NCI-H526 treated with DMSO at 0.1 percent for 48 hours (cell line): ENCODE data around the gene NFIA.
"Not testable (repeated sequence)": the region's sequence is repeated elsewhere in the genome, so short reads cannot be mapped to it uniquely, and the experiment has no call there.

ENCODE experiments used
- DNase-seq: peaks from one replicate; lab custom pipeline; 2025; lab: John Stamatoyannopoulos, UW

The NFIA gene

DNA sequence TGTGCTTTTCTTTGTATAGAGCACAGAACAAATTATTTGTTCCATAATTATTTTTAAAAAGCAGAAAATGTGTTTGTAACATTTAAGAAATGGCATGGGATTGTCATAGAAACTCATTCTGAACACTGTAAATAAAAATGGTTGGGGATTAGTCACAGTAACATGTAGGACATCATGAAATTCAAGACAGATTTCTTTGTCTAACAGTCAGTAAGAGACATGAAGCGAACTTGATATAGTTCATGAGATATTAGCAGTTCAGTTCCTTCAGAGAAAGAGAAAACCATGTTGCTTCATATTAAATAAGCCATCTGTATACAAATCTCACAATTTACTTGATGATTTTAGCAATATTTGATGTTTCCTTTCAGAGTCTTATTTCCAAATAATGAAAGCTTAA lies 19.7 kb downstream of the NFIA start:
- DNase-seq: no peak

DNA sequence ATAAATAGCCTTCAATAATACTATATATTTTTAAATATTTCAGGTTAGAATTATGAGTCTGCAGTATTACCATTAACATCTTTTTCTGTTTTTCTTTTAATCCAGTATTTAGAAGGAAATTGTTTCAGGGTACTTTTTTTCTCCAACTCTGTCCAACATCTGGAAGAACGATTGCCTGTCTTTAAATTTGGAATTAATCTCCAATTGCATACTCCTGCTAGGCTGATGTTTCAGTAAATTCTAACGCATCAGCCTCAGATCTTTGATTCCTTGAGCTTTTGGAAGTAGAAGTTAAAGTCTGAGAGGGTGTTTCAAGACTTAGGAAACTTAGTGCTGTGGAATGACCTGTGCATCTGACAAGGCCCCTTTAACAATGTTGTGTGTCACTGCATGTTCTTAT lies 20.3 kb downstream of the NFIA start:
- DNase-seq: no peak

DNA sequence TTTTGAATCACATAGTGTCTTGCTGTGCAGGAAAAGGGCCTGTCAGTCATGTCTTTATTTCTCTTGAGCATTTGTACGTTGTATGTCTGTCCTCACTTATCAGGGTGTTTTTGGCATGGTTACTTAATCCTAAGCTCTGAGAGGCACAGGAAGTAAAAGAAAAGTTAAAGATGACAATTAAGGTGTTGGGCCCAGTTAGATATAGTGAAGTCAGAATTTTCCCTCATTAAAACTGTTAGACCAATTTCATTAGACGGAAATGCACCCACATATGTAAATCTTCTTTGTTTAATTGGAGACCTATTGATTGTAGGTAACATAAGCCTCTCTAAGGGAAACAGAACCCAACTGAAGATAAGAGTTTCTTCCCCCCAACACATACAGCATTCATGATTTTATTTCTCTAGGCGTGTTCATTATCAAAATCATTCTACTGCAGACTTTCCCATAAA lies 21.9 kb downstream of the NFIA start:
- no peak for DNase-seq

DNA sequence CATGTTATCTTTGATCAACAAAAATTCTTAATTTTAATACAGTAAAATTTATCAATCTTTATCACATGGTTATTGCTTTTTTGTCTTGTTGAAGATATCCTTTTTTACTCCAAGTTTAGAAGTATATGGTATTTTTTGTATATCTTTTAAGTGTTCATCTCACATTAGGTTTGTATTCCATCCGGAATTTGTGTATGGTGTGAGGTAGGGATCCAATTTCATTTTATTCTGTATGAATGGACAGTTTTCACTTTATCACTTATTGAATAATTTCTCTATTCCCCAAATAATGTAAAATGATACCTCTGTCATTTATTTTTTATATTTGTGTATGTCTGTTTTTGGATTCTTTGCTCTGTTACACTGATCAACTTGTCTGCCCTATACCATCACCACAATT lies 25.3 kb downstream of the NFIA start:
- DNase-seq: no peak

DNA sequence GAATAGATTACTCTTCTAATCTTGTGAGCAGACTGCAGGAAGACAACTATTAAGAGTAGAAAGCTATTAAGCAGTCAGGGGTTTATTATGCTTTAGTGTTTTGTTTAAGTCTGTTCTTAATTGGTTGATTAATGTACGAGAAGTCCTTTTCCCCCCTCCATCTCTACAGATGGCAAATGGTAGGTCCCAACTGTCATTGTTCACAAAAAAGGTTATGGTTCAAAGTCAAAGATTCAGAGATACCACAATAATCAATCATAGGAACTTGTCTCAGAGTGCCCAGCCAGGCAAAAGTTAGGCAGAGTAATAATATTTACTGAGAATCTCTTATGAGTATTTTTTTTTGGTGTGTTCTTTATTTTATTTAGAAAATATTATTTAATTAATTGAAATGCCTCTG lies 26.8 kb downstream of the NFIA start:
- no peak for DNase-seq

DNA sequence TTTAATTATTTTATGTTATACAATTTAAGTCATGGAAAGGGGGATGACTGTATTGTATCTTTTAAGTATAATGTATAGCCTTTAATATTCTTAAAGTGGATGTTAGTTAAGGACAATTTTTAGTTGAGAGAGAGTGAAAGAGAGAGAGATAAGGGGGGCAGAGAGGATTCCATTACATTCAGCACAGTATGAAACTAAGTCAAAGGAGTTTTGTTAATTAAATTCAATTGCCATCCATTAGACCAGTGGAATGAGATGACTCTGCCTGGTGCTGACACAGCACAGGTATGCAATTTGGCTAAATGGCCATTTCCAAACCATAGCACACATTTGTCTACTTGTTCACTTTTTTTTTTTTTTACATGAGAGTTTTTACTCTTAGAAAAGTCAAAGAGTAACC lies 27.5 kb downstream of the NFIA start:
- no peak for DNase-seq

DNA sequence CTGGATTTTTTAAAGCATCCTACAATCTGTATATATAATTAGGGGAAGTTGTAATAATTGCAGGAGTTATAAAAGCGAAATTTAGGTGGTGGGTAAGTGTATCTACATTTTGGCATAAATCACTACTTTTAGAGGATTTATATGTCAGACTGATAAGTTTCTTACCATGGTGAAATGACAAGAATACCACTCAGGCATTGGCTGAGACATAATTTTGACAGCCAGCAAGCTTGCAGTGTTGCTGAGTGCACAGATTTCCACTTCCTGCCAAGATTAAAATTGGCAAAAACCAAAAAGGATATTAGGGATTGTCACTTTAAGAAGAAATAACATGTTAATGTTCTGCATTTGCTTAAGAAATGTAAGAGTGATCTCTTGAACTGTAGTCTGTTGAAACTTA lies 28.2 kb downstream of the NFIA start:
- no peak for DNase-seq

DNA sequence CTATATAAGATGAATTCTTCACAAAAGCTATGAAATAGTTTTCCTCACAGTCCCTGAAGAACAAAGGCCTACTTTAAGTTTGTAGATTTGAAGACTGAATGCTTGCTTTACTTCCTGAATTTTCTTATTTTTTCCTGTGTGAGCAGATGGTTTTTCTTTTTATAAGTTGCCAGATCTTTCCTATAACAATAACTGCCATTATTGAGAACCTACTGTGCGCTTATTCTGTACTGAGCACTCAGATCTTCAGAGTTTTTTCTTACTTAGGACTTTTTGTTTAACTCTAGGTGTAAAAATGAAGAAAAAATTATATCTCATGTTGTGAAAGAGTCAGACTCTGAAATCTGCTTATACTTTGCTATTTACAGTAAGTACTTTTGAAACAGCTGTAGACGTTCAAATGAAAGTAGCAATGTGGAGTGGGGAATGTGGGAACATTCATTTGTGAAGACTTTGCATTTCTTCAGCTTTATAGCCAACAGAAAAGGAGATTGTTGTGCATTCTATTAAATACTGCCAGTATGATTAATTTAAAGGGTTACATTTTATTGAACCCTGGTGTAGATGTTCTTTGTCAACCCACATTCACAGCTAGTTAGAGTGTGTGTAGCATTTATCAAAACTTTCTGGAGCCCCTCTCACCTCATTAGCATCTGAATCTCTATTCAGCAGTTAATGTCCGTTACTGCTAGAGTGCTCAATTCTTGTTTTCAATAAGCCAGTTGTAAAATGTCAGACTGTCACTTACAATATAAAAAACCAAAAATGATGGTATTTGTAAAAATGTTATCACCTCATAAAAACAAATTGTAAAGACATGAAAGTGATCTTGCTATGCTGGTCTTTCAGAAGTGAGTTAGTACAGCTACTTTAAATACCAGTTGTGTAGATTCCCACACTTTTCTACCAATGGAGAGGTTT lies 29.0 kb downstream of the NFIA start:
- no peak for DNase-seq

DNA sequence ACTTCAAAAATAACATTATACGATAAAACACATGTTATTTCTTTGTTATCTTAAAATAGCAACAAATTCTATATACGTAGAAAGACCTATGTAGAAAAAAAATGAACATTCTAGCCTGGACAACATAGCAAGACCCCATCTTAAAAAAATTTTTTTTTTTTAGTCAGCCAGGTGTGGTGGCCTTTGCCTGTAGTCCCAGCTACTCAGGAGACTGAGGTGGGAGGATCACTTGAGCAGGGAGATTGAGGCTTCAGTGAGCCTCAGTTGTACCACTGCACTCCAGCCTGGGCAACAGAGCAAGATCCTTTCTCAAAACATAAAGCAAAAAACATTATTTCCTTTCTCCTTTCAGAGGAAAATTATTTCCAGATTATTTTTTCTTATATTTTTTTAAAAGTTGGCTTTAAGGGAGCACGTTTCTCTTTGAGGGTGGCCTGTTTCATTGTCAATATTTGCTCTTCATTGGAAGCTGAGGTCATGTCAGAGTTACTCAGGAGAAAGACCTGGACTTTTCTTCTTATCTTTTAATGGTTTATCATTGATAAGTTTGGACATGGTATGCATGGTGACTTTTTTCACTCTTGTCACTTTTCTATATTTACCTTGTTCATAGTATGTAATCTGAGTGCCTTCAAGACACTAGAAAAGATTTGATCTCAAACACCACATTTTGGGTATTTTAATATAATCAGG lies 32.0 kb downstream of the NFIA start:
- DNase-seq: no peak

DNA sequence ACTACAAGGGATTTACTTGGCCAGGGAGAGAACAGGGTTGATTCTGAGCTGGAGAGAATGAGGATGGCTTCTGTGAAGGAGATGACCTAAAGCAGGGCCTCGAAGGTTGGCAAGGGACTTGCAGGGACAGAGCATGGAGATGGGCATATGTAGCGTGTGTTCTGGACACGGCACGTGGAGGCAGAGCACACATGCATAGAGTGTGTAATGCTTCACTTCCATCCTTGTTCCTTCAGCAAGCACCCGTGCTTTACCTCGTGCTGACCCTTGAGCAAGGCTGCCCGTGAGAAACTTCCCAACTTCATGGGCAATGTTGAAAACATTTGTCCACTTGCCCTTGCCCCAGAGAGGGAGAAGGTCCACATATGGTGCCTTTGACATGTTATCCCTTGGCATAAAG lies 33.1 kb downstream of the NFIA start:
- DNase-seq: no peak

DNA sequence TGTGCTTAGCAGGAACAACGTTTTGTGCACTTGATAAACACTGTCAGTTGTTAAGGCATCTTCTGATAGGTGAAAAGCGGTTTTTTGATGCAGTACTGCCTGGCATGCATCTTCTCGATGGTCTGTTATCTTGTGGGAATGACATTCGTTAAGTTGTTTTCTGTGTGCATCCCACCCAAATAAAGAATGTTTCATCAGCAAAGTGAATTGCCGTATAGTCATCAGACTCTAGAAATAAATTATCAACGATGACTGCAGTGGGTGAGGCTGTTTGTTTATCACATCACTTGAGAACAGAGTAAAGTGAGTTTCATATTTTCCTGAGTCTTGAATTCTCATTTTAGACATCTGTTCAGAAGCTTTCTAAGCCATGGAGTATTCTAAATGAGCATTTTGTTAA lies 34.1 kb downstream of the NFIA start:
- DNase-seq: no peak

DNA sequence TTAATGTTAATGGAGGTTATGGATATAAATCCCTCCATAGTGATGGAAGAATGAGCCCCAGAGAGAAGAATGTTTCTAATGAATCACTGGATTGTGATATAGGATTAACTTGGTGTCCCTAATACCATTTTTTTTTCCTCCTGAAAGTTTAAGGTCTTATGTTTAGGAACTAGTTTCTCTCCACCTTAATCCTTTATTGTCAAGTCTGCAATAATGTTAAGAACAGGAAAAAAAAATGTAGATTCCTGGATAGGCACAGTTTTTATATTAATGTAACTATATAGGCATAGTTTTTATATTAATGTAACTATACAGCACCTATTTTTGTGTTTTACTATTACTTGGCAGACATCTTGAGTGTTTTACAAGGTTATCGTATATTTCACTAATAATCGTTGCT lies 34.9 kb downstream of the NFIA start:
- no peak for DNase-seq

DNA sequence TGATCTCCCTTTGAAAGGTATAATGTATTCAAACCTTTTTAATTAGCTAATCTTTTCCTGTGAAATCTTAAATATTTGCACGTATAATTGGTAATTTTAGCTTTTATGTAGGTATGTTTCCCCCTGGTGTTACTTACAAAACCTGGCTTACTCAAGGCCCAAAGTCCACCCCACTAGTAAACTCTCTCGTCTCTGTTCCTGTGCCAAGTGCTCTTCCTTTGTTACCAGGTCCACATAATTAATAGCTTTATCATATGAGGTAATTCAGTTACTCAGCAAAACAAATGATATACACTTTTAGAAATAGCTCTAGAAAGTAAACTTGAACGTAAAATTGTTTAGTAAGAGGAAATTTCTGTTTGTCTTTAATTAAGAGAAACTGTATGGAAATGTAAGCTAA lies 36.7 kb downstream of the NFIA start:
- no peak for DNase-seq

DNA sequence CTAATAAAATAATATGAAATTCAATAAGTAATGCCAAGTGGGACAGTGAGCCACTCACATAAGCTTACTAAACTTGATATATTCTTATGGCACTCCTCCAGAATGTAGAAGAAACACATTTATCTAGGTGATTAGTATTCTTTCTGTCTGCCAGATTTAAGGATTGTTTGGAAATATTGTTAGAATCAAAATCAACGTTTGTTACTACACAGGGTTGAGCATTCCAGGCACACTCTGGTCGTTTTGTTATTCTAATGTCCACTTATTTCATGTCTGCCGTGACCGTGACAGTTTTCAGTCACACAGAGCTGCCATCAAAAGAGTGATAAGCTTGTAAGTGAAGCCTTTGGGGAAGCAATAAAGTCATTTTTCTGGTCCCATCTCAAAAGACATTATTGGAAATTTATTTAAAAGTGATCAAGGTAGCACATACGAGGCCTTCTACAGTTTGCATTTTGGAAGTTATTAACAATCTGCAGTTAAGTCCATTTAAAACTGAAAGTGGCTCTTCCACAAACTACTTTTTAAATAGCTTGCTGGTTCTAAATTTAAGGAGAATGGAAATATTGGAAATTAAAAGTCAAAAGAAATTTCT lies 38.0 kb downstream of the NFIA start:
- no peak for DNase-seq

DNA sequence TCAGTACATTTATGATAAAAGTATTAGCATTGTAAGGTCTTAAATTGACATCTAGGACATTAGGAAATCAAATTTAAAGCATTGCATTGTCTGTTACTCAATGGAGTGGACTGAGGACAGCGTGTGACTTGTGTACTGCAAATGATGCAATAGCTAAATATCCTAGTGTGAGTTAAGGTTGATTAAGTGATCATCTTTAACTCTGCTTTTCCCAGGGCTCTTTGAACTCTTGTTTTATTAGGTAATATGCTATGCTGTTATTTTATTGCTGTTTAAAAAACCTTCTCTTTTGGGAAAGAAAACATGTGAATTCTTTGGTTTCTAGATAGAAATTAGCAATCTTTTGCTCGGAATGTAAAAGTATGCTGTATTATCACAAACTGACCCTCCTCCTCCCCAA lies 38.6 kb downstream of the NFIA start:
- no peak for DNase-seq

DNA sequence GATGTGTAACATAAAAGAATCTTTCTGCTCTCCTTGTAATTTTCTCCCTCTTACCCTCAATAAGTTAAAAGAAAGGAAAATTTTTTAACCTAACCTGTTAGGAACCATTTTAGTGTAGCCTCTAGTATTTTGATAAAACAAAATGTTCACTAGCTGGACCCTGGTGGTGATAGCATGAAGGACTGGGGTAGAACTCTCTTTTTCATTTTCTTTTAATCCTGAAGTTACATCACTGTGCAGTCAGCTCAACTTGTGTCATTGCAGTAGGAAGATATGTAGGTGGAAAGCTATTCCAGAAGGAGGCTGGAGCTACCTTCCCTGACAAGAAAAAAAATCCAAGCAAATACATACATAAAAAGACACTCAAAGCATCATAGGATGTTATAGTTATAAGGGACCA lies 39.3 kb downstream of the NFIA start:
- DNase-seq: no peak

DNA sequence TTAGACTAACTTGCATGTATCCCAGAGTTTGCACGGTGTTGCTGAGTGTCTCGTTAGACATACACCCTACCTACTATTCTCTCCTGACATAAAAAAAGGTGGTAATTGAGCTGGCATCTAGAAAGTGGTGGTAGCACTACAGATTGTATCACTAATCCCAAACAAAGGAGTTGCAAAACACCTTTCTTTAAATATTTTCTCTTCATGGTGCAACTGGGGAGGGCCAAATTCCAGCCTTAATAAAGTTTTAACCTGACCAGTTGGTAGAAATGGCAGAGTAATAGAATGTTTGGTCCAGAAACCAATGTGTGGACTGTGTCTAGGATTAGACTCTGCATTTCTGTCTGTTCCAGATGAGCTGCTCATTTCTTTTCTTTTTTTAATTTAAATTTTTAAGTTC lies 40.0 kb downstream of the NFIA start:
- no peak for DNase-seq

DNA sequence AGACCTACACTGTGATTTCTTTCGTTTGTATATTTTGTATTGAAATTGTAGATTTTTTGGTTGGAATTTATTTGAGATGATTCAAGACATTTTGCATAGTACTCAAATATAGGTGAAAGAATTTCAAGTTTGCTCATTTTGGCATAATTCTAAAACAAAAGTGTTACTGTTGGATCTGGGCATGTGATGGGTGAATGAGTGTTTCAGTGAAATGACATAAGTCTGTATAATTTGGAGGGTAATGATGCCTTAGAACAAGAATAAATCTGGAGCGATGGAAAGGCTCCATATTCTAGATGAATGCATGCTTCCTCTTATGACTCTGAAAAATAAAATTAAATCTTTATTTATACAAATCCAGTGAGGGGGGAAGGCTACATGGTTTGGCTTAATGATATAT lies 41.0 kb downstream of the NFIA start:
- no peak for DNase-seq

DNA sequence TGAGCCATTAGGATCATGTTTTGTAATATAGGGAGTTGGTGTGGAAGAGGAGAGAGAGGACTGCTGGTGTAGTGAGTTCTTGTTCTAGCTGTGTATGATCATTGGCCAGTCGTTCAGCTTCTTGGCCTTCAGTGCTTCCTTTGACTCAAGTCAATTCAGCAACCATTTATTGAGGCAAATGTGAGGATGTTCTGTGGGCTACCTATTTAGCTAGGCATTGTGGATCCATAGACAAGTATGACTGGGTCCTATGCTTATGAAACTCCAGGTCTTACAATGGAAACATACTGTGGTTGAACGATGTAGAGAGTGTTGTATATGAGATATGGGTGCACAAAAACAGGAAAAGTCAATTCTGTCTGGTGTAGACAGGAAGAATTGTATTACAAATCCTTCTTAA lies 41.7 kb downstream of the NFIA start:
- DNase-seq: no peak

DNA sequence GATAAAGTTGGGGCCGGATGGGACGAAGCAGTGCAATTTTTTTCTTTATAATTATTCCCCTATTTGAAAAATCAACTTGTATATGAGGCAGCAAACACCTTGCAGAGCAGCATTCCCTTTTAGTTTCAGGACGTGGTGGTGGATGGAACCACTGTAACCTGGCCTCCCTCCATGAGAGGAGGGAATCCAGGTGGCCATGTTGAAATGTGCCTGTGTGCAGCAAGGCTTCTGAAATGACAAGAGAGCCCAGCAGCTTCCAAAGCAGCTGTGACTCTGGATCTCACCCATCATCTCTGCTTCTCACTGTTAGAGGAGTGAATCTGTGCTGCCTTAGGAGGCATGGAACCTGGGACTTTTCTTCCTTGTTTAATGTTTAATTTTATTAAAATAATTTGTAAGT lies 42.3 kb downstream of the NFIA start:
- no peak for DNase-seq

DNA sequence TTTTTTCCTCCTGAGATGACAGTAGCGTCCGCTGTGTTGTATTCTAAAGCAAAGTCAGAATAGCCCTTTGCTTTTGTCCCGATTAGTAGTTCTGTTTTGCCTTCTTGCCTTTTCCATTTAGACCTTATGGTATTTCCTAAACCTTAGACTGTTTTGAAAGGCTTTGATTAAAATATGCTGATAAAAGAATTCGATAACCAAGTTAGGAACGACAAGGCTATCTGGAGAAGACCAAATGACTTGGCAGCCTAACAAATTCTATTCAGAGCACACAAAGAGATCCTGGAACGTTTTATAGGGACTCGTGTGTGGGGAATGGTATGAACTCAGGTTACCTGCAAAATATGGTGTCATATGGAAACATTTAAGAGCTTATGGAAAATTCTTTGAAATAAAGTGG lies 42.9 kb downstream of the NFIA start:
- DNase-seq: no peak

DNA sequence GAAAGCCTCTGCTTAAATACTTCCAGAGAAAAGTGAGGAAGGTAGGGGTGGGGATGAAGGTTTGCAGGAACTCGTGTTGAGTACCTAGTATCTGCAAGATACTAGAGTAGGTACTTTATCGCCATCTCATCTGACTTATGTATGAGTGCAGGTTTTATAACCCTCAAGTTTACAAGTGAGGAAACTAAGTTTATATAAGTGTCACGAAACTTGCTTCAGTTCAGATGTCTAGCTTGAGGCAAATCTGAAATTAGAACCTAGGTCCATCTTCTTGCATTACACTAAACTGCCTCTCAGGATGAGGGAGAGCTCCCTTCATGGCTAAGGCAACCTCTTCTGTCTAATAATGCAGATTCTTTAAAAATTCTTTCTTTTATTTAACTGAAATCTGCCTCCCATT lies 43.5 kb downstream of the NFIA start:
- no peak for DNase-seq

DNA sequence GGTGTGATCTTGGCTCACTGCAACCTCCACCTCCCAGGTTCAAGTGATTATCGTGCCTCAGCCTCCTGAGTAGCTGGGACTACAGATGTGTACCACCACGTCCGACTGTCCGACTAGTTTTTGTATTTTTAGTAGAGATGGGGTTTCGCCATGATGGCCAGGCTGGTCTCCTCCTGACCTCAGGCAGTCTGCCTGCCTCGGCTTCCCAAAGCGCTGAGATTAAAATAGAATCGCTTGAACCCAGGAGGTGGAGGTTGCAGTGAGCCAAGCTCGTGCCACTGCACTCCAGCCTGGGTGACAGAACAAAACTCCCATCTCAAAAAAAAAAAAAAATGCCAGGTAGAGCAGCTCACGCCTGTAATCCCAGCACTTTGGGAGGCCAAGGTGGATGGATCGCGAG lies 44.5 kb downstream of the NFIA start:
- DNase-seq: not testable (repeated sequence)
